Upper lobe of right lung (tissue), 1 donor: Measurements from ENCODE around the gene GABRD. TPM values are rescaled to one million over a fixed set of nuclear protein-coding genes. Genes with fewer than 3 reads are reported as not detected.

Experiments used
- ATAC-seq: fragments of 200-7000 bp; cut with Tn5 transposase; one replicate; pipeline ENCODE4 v1.9.1; 2020; ENCODE audit warnings: mild to moderate bottlenecking, moderate library complexity
- DNase-seq: peaks from one replicate; pipeline ENCODE4 v3.0.0-alpha.2; 2020
- H3K27ac ChIP-seq: fragments of 200-600 bp; one replicate; pipeline ENCODE4 v1.8.0; 2022
- H3K27me3 ChIP-seq: fragments of 200-600 bp; one replicate; pipeline ENCODE4 v1.8.0; 2022; ENCODE audit warnings: mild to moderate bottlenecking
- H3K36me3 ChIP-seq: fragments of 200-600 bp; one replicate; pipeline ENCODE4 v1.8.0; 2022
- H3K4me1 ChIP-seq: fragments of 200-600 bp; one replicate; pipeline ENCODE4 v1.8.0; 2022
- H3K4me3 ChIP-seq: fragments of 200-600 bp; one replicate; pipeline ENCODE4 v1.8.0; 2022; ENCODE audit warnings: mild to moderate bottlenecking
- H3K9me3 ChIP-seq: fragments of 200-600 bp; one replicate; pipeline ENCODE4 v1.8.0; 2022
- intact Hi-C: fragments of 100-400 bp; cut with DNase I; formaldehyde crosslinking; loops from one replicate; pipeline ENCODE4 v1.11.0; 2022
- total RNA-seq: library from RNA; stranded (reverse); fragmentation: NEBNext Ultra II Directional; extraction: Animal tissue kit (Norgen Biotek cat#: 25700); gene quantifications from one replicate; pipeline ENCODE4 v1.2.1, GENCODE V29; 2021
- TF ChIP-seq, protein P1 (sequence below): fragments of 200-600 bp; IDR thresholded peaks from one replicate; pipeline ENCODE4 v1.8.0; 2022; ENCODE audit warnings: antibody characterized with exemption
- donor health status: DM: no; HTN: yes; CAD: no; lungs with severe emphysema.

Gene GABRD
- total RNA-seq, 1 donor from 2014 or later = 2.9 TPM

DNA sequence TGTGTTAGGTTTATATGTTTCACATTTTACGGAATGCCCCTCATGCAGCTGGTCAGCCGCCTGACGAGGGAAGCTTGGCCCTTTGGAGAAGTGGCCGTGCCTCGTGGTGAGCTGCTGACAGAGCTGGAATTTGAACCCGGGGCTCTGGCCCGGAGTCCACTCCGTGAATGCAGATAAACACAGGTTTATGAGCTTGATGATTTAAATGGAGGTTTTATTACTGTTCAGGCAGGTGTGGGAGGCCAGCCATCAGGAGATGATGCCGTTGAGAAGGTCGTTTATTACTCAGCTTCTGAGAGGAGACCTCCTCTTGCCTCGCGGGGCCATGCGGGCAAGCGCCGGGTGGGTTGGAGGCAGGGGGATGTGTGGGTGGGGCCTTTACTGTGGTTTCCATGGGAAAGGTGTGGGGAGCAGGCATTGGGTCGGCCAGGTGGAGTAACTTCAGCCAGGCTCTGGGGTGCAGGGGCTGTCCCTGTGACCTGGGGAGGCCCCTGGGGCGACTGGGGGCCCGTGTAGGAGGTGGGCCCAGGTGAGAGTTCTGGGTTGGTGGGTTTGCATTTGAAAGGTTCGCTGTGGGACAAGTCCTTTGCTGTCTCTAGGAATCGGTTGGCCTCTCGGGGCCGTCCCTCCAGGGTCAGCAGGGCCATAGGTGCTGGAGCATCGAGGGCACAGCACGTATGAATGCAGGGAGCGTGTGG is 53.1 kb downstream of the GABRD start:
- intact Hi-C loops = no loop called here
- no peak for ATAC-seq
- peaks cover 8% of the 10 kb centered on the region for H3K36me3 ChIP-seq

DNA sequence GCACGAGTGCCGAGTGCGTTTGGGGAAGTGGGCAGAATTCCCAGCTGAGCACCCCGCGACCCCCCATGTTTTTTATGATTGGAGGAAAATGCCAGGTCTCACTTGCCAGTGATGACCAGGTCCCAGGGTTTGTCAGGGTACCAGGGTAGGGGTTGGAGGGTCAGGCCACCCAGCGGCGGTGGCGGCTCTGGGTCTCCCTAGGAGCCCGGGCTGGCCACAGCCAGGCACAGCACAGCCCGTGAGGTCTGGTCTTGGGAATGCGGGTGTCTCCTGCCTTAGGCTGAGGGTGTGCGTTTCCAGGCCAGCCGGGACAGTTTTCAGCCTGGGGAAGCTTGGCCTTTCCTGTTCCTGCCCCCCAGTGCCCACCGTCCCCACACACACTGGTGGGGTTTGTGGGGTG is 53.7 kb downstream of the GABRD start:
- H3K4me1 ChIP-seq = no peaks in the 10 kb centered on the region
- H3K27ac ChIP-seq = no peak overlapping the region
- H3K27me3 ChIP-seq = no peaks in the 10 kb centered on the region
- H3K4me3 ChIP-seq = no peak overlapping the region
- no peak for ATAC-seq
- H3K36me3 ChIP-seq = peaks cover 8% of the 10 kb centered on the region
- no peak for DNase-seq
- intact Hi-C loops = no loop called here
- peaks cover 7% of the 10 kb centered on the region for H3K9me3 ChIP-seq
- TF ChIP-seq, protein P1, sequence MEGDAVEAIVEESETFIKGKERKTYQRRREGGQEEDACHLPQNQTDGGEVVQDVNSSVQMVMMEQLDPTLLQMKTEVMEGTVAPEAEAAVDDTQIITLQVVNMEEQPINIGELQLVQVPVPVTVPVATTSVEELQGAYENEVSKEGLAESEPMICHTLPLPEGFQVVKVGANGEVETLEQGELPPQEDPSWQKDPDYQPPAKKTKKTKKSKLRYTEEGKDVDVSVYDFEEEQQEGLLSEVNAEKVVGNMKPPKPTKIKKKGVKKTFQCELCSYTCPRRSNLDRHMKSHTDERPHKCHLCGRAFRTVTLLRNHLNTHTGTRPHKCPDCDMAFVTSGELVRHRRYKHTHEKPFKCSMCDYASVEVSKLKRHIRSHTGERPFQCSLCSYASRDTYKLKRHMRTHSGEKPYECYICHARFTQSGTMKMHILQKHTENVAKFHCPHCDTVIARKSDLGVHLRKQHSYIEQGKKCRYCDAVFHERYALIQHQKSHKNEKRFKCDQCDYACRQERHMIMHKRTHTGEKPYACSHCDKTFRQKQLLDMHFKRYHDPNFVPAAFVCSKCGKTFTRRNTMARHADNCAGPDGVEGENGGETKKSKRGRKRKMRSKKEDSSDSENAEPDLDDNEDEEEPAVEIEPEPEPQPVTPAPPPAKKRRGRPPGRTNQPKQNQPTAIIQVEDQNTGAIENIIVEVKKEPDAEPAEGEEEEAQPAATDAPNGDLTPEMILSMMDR = no peak

More for the DNA sequence above, 53.1 kb downstream of the GABRD start:
- no peaks in the 10 kb centered on the region for H3K4me1 ChIP-seq
- TF ChIP-seq, protein P1 = no peak
- H3K27me3 ChIP-seq = no peaks in the 10 kb centered on the region
- H3K9me3 ChIP-seq = peaks cover under 1% of the 10 kb centered on the region
- no peak overlapping the region for H3K27ac ChIP-seq
- no peak overlapping the region for H3K4me3 ChIP-seq
- DNase-seq = no peak

DNA sequence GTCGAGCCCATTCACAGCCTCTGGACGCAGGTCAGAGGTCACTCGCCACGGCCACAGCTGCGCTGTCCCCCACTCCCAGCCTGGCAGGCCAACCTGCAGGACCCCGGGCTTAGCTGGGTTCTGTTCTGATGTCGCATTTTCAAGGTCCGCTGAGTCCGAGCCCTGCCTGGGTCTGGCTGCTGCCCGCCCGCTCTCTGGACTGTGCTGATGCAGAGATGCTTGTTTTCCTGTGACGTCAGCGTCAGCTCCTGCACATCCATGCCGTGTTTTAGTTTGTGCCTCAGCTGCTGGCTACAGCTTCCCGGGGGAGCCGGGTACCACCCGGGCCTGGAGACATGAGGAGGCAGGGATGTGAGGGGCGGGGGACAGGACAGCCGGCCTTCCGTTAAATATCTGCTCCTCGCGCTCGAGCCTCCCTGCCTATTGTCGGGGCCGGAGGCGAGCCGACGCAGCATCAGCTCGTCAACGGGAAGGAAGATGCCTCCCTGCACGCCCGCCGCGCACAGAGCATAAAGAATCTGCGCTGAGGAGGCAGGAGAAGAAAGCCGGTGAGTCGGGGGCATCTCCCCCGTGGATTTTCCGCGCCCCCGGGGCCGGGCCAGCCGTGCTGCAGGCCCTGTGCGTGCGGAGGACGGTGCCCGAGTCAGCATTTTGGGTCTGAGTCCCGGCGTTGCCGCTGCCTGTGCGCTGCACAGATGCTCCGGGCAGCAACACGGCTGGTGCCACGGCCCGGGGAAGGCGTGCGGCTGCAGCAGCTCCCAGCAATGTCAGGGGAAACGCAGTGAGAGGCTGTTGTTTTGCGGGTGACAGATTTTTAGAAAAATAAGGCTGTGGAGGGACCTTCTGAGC is 54.5 kb downstream of the GABRD start:
- H3K27me3 ChIP-seq = no peaks in the 10 kb centered on the region
- intact Hi-C loops = no loop called here
- DNase-seq (no peak), ATAC-seq (no peak)
- TF ChIP-seq, protein P1 = no peak
- H3K4me3 ChIP-seq = no peak overlapping the region
- no peak overlapping the region for H3K27ac ChIP-seq
- H3K36me3 ChIP-seq = peaks cover 4% of the 10 kb centered on the region
- no peaks in the 10 kb centered on the region for H3K4me1 ChIP-seq
- peaks cover 14% of the 10 kb centered on the region for H3K9me3 ChIP-seq

DNA sequence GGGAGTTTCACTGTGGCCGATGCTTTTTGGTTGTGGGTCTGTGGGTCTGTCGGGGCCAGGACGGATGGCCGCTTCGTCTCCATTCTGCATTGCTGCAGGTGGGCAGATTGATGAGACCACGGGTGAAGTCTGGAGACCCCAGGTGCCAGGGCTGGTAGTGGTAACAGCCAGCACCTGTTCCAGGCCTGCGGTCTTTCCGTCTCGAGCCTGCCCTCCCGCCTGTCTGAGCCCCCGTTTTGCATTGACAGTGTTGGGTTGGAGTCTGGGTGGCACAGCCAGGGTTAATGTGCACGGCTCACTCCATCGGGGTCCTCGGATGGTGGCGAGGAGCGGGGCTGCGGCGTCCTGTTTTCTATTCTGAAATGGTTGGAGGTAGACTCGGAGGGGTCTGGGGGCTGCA is 55.3 kb downstream of the GABRD start:
- TF ChIP-seq, protein P1 = no peak
- H3K36me3 ChIP-seq = no peaks in the 10 kb centered on the region
- no peaks in the 10 kb centered on the region for H3K4me1 ChIP-seq
- no peaks in the 10 kb centered on the region for H3K27me3 ChIP-seq
- no peak overlapping the region for H3K4me3 ChIP-seq
- ATAC-seq (no peak), DNase-seq (no peak)
- H3K27ac ChIP-seq = no peak overlapping the region
- H3K9me3 ChIP-seq = peaks cover 18% of the 10 kb centered on the region
- intact Hi-C loops = no loop called here

DNA sequence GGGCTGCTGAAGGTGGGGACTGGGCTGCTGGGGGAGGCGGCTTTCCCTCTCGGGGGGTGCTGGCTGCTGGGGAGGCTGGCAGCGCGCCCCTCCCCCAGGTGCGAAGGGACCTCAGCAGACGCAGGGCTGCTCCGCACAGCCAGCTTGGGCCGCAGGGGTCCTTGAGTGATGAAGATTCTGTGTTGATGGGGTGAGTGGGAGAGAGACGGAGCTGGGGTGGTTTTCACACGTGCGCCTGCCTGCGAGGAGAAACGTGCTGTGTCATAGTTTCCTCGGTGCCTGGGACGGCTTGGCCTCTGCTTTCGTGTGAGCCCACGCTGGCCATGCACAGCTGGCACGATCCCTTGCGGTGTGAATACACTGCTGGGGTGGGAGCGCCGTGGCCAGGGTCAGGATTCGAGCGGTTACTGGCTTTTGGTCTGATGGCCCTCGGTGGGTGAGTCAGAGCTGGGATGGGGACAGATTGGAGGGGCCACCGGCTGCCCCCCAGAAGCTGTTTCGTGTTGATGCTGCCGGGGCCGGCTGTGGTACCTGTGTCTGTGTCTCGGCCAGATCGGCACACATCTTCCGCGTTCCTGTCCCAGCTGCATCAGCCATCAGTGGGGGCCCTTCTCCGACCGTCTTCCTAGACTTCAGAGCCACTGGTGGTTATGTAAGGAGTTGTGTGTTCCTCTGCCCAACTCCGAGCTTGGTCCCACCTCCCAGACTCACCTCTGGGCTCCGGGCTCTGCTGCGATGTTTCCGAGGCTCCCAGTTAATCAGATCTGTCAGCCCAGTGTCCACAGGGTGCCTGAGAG is 56.0 kb downstream of the GABRD start:
- H3K27me3 ChIP-seq = no peaks in the 10 kb centered on the region
- ATAC-seq (no peak), DNase-seq (no peak)

More for the DNA sequence above, 56.0 kb downstream of the GABRD start:
- Histone ChIP-seq H3K36me3 (no peaks in the 10 kb centered on the region), H3K4me1 (no peaks in the 10 kb centered on the region), H3K9me3 (peaks cover 18% of the 10 kb centered on the region), H3K27ac (no peak overlapping the region), H3K4me3 (no peak overlapping the region)
- TF ChIP-seq, protein P1 = no peak
- intact Hi-C loops = no loop called here
